DMS 273 (cell line): Measurements from ENCODE around the gene CEP290.
A peak's percentile ranks its signal among the peaks of the same experiment; 100 is the strongest.
"Not testable (repeated sequence)": the region's sequence is repeated elsewhere in the genome, so short reads cannot be mapped to it uniquely, and the experiment has no call there.

Experiments used
- DNase-seq: peaks from one replicate; lab custom pipeline; 2025; ENCODE audit not compliant: unreplicated experiment; lab: John Stamatoyannopoulos, UW

CEP290 gene

DNA sequence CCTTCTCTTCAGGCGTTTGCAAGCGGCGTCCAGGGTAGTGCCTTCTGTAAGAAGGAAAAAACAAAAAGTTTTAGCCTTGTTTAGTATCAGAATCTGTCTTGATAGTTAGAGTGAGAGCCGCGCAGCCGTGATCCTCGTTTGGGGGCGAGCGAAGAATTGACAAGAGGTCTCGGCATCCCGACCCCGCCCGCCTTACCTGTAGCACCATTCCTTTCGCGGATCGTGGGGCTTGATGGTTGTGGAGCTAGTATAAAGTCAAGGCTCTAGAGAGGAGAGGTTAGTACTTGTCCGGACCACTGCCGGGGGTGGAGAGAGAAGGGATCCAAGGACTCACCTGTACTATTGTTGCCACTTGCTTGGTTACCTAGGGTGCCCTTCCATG lies 713 bp upstream of the CEP290 start:
- peak; percentile 49 for DNase-seq

DNA sequence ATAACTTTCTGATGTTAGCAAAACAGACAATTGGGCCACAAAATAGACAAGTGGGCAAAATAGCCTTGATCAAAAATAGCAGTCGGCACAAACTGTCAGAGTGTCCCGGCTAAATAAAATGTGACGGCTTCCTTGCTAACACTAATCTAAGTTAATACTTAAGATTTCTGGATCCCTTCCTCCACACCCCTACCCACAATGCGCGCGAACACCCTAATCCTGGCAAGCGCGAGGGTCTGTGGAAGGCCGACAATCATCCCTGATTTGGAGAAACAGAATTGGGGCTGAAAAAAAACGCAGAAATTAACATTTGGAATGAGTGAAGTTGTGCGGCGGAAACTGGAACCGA lies 489 bp downstream of the CEP290 start:
- no peak for DNase-seq

DNA sequence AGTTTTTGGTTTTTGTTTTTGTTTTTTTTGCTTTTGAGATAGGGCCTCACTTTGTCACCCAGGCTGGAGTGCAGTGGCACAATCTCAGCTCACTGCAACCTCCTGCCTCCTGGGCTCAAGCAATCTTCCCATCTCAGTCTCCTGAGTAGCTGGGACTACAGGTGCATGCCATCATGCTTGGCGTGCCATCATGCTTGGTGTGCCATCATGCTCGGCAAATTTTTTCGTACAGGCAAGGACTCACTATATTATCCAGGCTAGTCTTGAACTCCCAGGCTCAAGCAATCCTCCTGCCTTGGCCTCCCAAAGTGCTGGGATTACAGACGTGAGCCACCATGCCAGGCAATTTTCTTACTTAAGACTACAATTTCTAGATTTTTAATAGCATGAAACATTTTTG lies 2.2 kb downstream of the CEP290 start:
- not testable (repeated sequence) for DNase-seq

DNA sequence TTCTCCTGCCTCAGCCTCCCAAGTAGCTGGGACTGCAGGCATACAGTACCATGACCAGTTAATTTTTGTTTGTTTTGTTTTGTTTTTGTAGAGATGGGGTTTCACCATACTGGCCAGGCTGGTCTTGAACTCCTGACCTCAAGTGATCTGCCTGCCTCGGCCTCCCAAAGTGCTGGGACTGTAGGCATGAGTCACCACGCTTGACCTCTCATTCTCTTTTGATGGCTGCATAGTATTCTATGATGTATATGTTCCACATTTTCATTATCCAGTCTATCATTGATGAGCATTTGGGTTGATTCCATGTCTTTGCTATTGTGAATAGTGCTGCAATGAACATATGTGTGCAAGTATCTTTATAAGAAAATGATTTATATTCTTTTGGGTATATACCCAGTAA lies 8.7 kb downstream of the CEP290 start:
- DNase-seq: not testable (repeated sequence)

DNA sequence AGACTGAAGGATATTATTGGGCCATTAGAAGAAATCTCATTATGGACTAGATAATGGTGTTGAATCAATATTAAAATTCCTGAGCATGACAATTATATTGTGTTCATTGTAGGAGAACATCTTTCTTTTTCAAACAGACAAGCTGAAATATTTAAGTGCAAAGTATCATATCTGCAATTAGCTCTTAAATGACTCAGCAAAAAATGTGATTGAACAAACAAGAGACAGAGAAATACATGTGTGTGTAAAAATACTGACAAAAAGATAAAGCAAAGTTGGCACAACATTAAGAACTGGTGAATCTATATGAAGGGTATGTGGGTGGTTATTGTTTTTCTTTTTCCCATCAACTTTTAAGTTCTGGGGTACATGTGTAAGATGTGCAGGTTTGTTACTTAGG lies 9.5 kb downstream of the CEP290 start:
- DNase-seq: no peak

DNA sequence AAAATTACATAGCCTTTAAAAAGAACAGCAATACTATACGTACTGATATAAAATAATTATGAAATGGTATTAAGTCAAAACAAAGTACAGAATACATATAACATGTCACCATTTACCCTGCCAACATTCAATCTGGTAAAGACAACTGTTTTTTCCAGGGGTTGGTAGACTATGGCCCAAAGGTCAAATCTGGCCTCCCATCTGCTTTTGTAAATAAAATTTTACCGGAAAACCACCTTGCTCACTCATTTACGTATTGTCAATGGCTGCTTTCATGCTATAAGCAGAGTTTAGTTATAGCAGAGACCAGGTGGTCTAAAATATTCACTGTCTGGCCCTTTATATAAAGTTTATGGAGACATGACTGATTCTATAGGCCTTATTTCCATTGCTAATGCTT lies 14.0 kb downstream of the CEP290 start:
- no peak for DNase-seq

DNA sequence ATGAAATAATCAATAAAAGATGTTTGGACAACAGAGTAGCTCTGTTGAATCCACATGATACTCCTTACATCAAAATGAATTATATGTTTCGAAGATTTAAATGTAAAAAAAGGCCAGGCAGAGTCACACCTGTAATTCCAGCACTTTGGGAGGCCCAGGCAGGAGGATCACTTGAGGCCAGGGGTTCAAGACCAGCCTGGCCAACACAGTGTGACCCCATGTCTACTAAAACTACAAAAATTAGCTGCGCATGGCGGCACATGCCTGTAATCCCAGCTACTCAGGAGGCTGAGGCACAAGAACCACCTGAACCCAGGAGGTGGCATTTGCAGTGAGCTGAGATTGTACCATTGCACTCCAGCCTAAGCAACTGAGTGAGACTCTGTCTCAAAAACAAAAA lies 14.8 kb downstream of the CEP290 start:
- no peak for DNase-seq

DNA sequence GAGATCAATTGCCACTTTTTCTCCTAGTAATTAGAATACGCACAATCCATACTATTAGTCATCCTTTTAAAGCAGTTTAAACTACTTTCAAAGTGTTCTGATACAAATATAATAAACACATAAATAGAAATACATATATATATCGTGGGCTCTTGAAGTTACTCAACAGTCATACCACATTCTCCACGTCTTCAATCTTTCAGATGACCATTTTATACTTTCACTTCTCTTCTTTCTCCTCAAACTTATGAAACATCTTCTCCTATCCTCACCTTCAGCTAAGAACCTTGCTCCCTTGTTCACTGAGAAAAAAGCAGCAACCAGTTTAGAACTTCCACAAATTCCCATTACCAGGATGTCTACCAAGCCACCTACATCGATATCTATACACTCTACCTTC lies 19.2 kb downstream of the CEP290 start:
- DNase-seq: no peak

DNA sequence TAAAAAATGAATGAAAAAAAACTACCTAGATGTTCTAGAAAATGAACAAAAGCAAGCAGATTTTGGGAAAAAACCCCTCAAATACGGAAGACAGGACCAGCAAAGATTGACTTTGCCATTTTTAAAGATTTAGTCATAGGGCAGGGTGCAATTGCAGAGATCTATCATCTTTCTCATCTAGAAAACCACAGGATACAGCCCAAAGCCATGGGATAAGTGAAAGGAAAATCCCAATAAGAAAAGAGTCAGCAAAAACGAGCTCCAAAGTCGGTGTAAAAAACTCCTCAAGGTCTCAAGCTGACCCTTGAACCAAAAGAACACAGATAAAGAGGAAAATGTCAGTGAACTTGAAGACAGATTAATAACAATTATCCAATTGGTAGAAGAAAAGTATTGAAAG lies 28.0 kb downstream of the CEP290 start:
- no peak for DNase-seq

DNA sequence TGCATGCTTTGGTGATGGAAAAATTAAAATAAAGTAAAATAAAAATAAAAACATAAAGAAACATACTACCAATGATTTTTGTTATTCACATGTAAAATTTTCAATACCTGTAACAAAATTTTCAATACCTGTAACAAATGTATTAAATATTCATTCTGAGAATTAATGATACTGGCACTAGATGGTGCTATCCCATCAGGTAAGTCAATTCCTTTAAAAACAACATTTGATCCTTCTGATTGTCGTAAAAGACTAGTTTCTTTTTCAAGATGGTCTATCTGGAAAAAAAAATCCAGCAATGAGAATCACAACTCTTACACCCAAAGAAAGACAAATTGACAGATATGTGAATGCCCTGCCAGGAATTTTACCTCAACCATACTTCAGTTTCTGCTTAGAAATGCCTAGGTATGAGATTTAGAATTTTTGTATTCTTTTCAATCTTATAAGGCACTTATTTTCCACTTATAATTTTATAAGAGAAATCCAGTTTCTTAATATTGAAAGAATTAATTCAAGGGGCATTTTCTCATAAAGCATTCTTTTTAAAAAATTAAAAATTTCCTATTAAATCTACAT lies 30.7 kb downstream of the CEP290 start:
- DNase-seq: peak; percentile 2

DNA sequence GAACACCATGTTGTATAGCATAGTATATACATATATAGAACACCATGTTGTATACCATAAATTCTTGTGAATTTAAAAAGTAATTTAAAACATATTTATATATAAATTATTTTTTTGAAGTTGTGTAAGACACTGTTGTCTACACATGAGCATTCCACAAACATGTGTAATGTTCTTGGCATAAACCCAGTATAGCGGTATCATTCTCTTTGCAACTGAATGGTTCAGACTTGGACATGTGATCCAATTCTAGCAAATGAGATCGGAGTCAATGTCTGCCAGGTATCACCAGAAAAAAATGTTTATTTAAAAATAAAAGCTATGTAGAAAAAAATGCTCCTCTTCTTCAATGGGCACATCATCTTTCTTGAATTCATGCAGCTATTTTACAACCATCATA lies 33.9 kb downstream of the CEP290 start:
- DNase-seq: no peak

DNA sequence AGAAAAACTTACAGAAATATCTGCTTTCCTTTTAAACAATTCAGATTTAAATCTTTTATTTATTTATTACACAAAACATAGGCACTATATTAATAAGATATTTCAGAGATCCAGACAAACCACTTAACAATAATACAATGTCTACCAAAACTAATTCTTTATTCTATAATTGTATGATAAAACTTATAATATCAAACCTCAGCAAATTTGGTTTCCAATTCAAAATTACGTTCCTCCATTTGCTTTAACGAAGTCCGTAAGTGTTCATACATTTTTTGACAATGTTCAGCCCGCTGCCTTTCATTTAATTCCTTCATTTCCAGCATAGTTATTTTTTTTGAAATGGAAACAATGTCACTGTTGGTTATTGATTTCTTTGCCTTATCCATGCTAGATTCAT lies 48.3 kb downstream of the CEP290 start:
- no peak for DNase-seq

DNA sequence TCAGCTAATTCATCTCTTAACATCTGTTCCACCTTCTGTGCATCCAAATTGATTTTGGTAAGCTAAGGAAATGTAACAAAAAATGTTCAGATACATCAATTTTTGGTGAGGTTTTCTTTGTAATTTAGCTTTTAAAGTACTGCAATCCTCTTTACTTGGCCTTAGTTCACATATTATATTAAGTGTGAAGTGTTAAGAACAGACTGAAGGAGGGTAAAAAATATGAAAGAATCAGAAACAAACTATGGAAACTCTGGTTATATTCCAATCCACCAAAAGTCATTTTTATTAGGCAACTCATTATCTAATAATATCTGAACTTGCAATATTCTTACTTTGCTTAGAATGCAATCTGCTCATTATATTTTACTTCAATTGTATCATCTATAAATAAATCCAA lies 49.1 kb downstream of the CEP290 start:
- peak; percentile 66 for DNase-seq

DNA sequence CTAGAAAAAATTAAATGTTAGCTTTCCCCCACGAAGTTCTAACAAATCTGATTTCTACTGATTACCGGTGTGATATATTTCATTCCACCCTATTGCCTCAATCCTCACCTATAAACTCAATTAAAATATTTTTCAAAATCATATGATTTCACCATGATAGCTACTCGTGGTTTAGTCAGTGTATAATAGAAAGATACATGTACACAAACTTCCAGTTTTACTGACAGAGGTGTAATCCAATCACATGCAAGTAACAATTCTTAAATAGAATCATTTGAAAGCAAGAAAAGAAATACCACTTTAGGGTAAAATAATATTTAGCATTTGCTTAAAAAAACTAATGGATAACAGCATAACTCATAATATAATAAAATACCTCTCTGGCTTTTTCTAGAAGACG lies 57.7 kb downstream of the CEP290 start:
- DNase-seq: no peak

DNA sequence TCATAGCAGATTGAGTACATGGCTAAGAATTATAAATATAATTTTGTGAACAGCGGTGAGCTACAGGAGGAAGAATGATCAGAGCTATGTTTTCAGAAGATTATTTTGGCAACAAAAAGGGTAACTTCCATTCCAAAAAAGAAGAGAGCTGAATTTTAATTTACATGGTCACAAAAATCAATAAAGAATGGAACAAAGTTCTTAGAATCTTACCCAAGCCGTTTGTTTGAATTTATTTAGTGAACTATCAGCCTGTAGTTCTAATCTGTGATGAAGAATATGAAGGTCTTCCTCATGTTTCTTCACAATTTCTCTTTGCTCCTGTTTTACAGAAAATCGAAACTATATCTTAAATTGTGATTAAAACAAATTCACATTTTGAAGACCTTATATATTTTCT lies 58.3 kb downstream of the CEP290 start:
- DNase-seq: no peak

DNA sequence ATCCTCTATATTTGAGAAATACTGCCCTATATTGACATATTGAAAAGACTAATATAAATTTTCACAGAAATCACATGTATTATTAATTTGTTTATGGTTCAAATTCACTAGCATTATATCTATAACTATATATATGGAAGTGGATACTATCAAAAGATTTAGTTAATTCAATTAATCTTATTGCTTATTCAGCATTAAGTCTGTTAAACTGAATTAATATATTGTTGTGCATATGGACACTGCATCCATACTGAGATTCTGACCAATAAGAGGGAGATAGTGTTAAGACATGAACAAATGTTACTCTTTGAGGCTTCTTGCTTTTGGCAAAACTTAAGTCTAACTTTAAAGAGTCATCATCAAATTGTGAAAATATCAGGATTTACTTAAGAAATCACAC lies 60.6 kb downstream of the CEP290 start:
- DNase-seq: no peak

DNA sequence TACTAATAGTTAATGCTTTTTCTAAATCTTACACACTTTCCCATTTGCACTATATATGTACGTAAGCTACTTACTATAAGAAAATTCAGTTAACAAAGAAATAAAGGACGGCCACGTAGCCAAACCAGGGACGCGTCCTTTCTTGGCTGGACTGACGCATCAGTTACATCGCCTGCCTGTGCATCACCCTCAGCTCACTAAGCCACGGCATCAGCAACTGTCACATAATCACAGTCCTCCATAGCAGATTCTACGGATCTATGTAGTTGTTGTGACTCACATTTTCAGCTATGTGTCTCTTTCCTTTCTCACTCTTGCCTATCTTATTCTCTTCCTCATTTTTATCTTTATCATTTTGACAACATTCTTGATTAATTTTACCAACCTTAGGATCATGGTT lies 74.6 kb downstream of the CEP290 start:
- DNase-seq: no peak

DNA sequence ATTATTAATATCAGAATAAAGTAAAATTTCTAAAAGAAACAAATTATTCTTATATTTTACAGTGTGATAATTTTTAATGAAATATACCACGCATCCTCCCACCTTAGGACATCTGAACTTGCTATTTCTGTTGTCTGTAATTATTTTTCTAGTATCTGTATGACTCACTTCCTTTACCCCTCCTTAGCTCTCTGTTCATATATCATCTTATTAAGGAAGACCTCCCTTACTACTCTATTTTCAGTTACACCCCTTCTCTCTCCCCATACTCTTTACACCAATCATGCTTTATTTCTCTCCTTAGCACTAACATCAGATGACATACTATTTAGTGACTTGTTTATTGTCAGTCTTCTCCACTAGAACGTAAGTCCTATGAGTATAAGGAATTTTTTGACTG lies 78.5 kb downstream of the CEP290 start:
- DNase-seq: no peak

DNA sequence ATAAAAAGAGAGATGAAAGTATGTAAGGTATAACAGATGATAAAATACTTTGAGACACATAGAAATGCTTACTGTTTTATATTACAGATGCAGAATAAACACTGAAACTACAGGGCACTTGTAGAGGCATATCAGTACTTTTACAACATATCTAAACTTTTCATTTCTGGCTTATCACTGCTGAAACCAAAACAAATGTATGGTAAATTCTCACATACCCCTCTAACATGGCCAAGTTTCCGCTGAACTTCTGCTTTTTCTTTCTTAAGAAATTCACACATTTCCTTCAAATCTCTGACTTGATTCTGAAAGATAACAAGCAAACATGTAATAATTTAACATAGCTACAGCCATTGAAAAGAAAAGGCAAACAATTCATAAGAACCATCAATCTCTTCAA lies 79.4 kb downstream of the CEP290 start:
- DNase-seq: no peak

DNA sequence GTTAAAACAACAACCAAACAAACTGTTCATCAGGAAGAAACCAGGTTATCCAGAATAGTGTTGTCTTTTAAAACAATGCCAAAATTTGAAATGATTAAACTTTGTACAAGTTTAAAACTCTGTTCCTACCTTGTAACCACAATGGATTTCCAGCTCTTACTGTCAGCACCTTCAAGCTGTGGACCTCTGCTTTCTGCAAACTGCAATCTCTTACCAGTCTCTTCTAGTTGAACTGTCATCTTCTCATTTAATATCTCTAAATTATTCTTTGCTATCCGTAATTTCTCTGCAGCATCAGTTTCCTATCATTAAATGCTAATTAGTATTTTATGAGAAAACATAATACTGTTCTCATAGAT lies 83.2 kb downstream of the CEP290 start:
- DNase-seq: no peak

DNA sequence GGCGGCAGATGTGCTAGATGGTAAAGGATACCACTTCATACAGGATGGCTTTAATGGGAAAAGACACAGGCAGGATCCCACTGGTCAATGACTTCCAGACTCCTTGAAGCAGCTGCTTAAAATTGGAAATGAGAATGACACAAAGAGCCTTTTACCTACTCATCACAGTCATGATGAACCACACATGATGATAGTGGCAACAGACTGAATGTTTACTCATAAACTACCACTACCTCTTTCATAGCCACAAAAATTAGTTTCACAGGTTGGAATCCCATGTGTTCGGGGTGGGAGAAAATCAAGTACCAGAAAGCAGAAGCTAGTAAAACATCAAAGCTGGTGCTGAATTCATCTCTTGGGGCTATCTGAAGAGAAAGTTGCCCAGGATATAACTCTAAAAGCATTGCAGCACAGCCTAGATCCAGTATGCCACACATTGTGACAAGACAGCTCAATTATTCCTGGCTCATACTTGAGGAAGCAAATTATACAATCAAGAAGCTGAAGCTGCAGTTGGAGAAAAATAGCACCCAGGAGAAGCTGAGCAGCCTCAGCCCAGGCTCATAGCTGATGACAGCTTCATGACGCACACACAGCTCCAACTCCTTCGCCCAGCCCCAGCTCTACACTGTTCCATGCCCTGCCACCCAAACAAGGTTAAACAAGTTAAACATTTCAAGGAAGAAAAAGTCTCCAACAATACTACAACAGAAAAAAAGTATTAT lies 83.7 kb downstream of the CEP290 start:
- DNase-seq: no peak

DNA sequence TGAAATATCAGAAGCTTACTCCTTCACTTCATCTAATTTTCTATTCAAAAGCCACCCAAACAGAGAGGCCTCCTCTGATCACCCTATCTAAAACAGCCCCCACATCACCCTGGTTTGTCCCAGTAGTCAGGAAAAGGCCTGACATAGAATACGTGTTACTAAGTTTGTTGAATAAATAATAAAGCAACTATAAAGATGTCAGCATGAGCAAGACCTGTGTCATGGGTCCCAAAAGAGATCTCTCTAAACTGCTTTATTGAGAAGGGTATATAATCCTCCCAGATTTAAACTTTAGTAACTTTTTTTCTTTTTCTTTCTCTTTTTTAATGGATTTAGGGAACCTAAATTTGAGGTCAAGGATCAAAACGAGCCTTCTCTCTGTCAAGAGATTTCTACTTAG lies 85.3 kb downstream of the CEP290 start:
- DNase-seq: no peak

DNA sequence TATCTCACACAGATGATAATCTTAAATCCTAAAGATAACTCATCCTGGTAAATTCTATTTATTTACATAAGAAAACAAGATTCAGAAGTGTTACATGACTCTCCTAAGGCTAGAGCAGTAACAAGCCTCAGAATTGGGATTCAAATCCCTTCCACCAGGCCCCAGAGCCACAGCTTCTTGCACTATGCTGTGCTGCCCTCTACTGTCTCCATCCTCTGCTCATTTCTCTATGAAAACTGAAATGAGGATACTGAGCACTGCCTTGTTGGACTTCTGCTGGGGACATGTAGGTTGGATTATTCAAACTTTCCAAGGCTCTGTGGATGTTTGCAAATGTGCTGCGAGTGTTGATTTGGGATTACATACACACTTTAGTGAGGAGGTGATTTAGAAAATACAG lies 89.2 kb downstream of the CEP290 start:
- peak; percentile 61 for DNase-seq
